Activated T-cell treated with anti-CD3 and anti-CD28 coated beads for 1 hour (primary cell): ENCODE data around the gene SACS.
"Not testable (repeated sequence)": the region's sequence is repeated elsewhere in the genome, so short reads cannot be mapped to it uniquely, and the experiment has no call there.

ENCODE experiments used
- DNase-seq: peaks from one replicate; pipeline ENCODE4 v3.0.0-alpha.2; 2020; ENCODE audit warnings: low read depth

SACS gene

GRCh38 chr13:23456437-23457210 lies 23.1 kb upstream of the SACS start:
- no peak for DNase-seq

- no peak for DNase-seq
Observed at GRCh38 chr13:23455401-23456185, 22.1 kb upstream of the SACS start.

GRCh38 chr13:23453132-23453531 lies 19.6 kb upstream of the SACS start:
- DNase-seq: no peak

- DNase-seq: no peak
Observed at GRCh38 chr13:23450340-23451046, 17.0 kb upstream of the SACS start.

GRCh38 chr13:23449398-23450162 lies 16.1 kb upstream of the SACS start:
- DNase-seq: no peak

GRCh38 chr13:23447927-23448326 lies 14.4 kb upstream of the SACS start:
- DNase-seq: no peak

GRCh38 chr13:23445794-23446193 lies 12.3 kb upstream of the SACS start:
- DNase-seq: no peak

- no peak for DNase-seq
Observed at GRCh38 chr13:23443878-23444277, 10.4 kb upstream of the SACS start.

- DNase-seq: no peak
Observed at GRCh38 chr13:23443110-23443509, 9.6 kb upstream of the SACS start.

- no peak for DNase-seq
Observed at GRCh38 chr13:23440821-23441618, 7.5 kb upstream of the SACS start.

GRCh38 chr13:23440324-23440723 lies 6.8 kb upstream of the SACS start:
- not testable (repeated sequence) for DNase-seq

- DNase-seq: no peak
Observed at GRCh38 chr13:23437916-23438315, 4.4 kb upstream of the SACS start.

- no peak for DNase-seq
Observed at GRCh38 chr13:23436680-23437079, 3.2 kb upstream of the SACS start.

GRCh38 chr13:23434491-23434890 lies 989 bp upstream of the SACS start:
- DNase-seq: no peak

- DNase-seq: no peak
Observed at GRCh38 chr13:23432626-23433025, 876 bp downstream of the SACS start.

GRCh38 chr13:23430664-23431063 lies 2.8 kb downstream of the SACS start:
- DNase-seq: no peak

GRCh38 chr13:23427881-23428528 lies 5.5 kb downstream of the SACS start:
- no peak for DNase-seq

GRCh38 chr13:23427342-23427843 lies 6.1 kb downstream of the SACS start:
- DNase-seq: no peak

GRCh38 chr13:23421596-23421995 lies 11.9 kb downstream of the SACS start:
- DNase-seq: no peak
